ENCODE measurements around the gene PILRB.
"Not testable (repeated sequence)": the region's sequence is repeated elsewhere in the genome, so short reads cannot be mapped to it uniquely, and the experiment has no call there.

PILRB gene

GRCh38 chr7:100372694-100373093 lies 14.8 kb downstream of the PILRB start:
- H3K4me3 ChIP-seq (ENCODE audit: low read depth, low read length), result no peak overlapping the region
- CTCF ChIA-PET, result no interaction called here
- no peak for DNase-seq (ENCODE audit: low read depth, low spot score)
- no peak for TF ChIP-seq CTCF (IDR thresholded peaks at IDR 0.05; ENCODE audit: insufficient read depth, low read length, missing control alignments)
- POLR2A ChIA-PET, result no interaction called here

- ChIA-PET POLR2A (no interaction called here), CTCF (no interaction called here)
- DNase-seq (ENCODE audit: low read depth, low spot score), result no peak
- H3K4me3 ChIP-seq (ENCODE audit: low read depth, low read length), result no peak within 1 kb of the TSS
- no peak for TF ChIP-seq CTCF (IDR thresholded peaks at IDR 0.05; ENCODE audit: insufficient read depth, low read length, missing control alignments)
Observed at GRCh38 chr7:100373261-100373831, 15.4 kb downstream of the PILRB start, which contains the start of gene PILRA. PILRA (plus strand) TSS chr7:100373487; CDS start chr7:100373657, 170 bp downstream.

- CTCF ChIA-PET, result interaction anchor here (1.0 kb wide), 1 partner anchor 34 kb away, joined by 3 read pairs; no protein-coding TSS in a partner anchor
- DNase-seq (ENCODE audit: low read depth, low spot score); POLR2A ChIA-PET; H3K4me3 ChIP-seq (ENCODE audit: low read depth, low read length): not testable (repeated sequence)
Observed at GRCh38 chr7:100373870-100374598, 16.1 kb downstream of the PILRB start.

- no peak for TF ChIP-seq CTCF (IDR thresholded peaks at IDR 0.05; ENCODE audit: insufficient read depth, low read length, missing control alignments)
- H3K4me3 ChIP-seq (ENCODE audit: low read depth, low read length), result no peak overlapping the region
- ChIA-PET POLR2A (no interaction called here), CTCF (interaction anchor here (1.0 kb wide), 1 partner anchor 33 kb away, joined by 3 read pairs; no protein-coding TSS in a partner anchor)
- DNase-seq (ENCODE audit: low read depth, low spot score), result no peak
Observed at GRCh38 chr7:100374601-100375000, 16.7 kb downstream of the PILRB start.

- CTCF ChIA-PET, result interaction anchor here (1.1 kb wide), 1 partner anchor 31 kb away, joined by 3 read pairs; no protein-coding TSS in a partner anchor
Observed at GRCh38 chr7:100376066-100376465, 18.1 kb downstream of the PILRB start.

GRCh38 chr7:100378114-100378755 lies 20.3 kb downstream of the PILRB start:
- TF ChIP-seq CTCF (IDR thresholded peaks at IDR 0.05; ENCODE audit: insufficient read depth, low read length, missing control alignments), result no peak
- no peak for DNase-seq (ENCODE audit: low read depth, low spot score)
- no peak overlapping the region for H3K4me3 ChIP-seq (ENCODE audit: low read depth, low read length)
- POLR2A ChIA-PET, result no interaction called here
- CTCF ChIA-PET, result no interaction called here

More at GRCh38 chr7:100376066-100376465, 18.1 kb downstream of the PILRB start:
- no peak overlapping the region for H3K4me3 ChIP-seq (ENCODE audit: low read depth, low read length)
- DNase-seq (ENCODE audit: low read depth, low spot score), result no peak
- POLR2A ChIA-PET, result no interaction called here
- no peak for TF ChIP-seq CTCF (IDR thresholded peaks at IDR 0.05; ENCODE audit: insufficient read depth, low read length, missing control alignments)

Measured in AG04449 (cell line).